Endothelial cell of hepatic sinusoid (primary cell): Measurements from ENCODE around the gene FBRSL1.

ENCODE experiments used
- in situ Hi-C: cut with HindIII; loops from 2 replicates; pipeline ENCODE4 v1.10.0; 2017; ENCODE audit warnings: low sequenced_read_pairs

Gene FBRSL1

GRCh38 chr12:132550830-132551640, 61.1 kb downstream of the FBRSL1 start:
- in situ Hi-C loops, result no loop called here

DNA sequence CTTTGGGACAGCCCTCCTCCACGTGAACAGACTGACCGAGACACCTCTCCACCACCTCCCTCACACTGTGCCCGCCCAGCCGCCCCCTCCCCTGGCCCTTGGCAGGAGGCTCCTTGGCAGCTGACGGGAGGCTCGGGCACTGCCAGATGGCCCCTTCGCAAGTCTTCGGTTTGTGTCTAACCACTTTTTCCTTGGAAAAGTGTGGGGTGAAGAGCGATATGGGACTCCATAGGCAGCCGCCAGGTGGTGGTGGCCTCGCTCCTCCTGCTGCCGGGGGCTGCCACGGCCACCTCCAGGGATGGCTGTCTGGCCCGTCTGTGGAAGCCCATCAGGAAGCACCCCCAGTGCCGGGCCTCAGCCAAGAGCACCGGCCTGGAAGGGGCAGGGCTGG, 61.7 kb downstream of the FBRSL1 start:
- in situ Hi-C loops, result no loop called here

DNA sequence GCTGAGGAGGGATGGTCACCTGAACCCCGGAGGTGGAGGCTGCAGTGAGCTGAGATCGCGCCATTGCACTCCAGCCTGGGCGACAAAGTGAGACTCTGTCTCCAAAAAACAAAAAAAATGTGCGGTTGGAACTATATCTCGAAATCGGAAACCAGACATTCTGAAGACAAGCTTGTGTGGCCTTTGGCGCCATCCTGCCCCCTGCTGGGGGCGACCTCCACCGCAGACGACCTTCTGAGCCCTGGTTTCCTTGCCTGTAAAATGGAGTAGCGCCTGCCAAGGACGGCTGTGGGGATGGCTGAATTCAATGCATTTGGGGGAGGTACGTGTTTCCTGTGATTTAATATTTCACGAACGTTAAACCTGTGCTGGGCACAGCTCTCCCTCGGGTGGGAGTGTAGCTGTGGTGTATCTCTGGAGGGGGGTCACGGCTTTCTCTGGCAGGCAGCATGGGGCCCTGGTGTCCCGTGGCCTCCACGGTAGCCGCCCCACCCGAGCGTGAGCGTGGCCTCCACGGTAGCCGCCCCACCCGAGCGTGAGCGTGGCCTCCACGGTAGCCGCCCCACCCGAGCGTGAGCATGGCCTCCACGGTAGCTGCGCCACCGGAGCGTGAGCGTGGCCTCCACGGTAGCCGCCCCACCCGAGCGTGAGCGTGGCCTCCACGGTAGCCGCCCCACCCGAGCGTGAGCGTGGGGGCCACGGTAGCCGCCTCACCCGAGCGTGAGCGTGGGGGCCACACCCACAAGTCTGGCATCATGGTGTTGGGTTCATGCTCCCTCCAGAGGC, 65.1 kb downstream of the FBRSL1 start:
- in situ Hi-C loops, result no loop called here

DNA sequence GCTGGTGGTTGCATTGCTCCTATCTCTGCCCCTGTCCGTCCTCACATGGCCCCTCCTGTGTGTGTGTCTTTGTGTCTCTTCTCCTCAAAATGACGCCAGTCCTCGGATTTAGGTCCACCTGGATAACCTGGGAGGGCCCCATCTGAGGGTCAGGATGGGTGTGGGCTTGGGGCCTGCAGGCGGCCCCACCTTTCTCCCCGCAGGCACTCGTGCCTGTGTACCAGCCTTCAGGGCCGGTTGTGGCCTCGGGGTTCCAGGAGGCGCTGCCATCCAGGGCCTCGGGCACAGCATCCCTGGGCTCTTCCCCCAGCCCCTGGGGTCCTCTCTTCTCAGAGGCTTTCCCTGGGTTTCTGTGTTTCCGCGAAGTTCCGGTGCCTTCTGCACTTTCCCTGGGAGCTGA, 65.7 kb downstream of the FBRSL1 start:
- in situ Hi-C loops, result no loop called here

- in situ Hi-C loops, result no loop called here
These were observed 66.3 kb downstream of the FBRSL1 start for GRCh38 chr12:132556216-132556615.

- in situ Hi-C loops, result no loop called here
These were observed 66.8 kb downstream of the FBRSL1 start for GRCh38 chr12:132556801-132557200.

GRCh38 chr12:132557291-132558015, 67.5 kb downstream of the FBRSL1 start:
- in situ Hi-C loops, result no loop called here

- in situ Hi-C loops, result no loop called here
These were observed 68.3 kb downstream of the FBRSL1 start for GRCh38 chr12:132558042-132558856.

DNA sequence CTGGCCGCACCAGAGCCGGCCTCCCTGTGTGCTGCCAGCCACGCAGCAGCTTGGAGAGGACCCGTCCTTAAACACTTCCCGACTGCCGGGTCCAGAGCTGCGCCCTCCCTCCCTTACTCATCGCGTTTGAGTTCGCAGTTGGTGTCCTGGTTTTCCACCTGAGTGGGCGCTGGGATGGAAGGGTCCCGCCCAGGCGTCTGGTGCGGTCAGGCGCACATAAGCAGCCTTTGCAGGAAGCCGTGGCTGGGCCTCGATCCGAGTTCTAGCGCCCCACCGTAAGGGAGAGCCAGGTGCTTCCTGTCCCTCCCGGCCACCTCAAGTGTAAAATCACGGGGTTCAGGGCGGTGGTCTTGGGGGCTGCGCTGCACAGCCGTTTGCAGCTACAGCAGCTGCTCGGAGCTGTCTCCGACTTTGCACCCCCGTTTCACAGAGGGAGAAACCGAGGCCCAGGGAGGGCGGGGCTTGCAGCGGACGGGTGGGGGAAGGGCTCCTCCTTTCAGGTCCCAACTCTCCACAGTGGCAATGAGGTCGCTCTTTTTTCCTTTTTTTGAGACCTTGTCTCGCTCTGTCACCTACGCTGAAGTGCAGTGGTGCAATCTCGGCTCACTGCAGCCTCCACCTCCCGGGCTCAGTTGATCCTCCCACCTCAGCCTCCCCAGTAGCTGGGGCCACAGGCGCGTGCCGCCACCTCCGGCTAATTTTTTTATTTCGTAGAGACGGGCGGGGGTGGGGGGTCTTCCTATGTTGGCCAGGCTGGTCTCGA, 69.1 kb downstream of the FBRSL1 start:
- in situ Hi-C loops, result no loop called here

- in situ Hi-C loops, result no loop called here
These were observed 69.9 kb downstream of the FBRSL1 start for GRCh38 chr12:132559652-132560363.

DNA sequence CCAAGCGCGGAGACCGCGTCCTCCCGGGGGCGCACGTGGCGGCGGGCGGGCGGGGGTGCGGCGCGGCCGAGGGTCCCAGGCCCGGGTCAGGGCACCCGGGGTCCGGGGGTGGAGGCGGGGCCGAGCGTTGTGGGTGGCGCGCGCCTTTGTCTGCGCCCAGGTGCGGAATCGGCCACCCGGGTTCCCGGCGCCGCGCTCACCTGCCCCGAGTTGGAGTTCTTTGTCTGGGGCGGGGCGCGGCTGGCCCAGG, 70.3 kb downstream of the FBRSL1 start:
- in situ Hi-C loops, result no loop called here

DNA sequence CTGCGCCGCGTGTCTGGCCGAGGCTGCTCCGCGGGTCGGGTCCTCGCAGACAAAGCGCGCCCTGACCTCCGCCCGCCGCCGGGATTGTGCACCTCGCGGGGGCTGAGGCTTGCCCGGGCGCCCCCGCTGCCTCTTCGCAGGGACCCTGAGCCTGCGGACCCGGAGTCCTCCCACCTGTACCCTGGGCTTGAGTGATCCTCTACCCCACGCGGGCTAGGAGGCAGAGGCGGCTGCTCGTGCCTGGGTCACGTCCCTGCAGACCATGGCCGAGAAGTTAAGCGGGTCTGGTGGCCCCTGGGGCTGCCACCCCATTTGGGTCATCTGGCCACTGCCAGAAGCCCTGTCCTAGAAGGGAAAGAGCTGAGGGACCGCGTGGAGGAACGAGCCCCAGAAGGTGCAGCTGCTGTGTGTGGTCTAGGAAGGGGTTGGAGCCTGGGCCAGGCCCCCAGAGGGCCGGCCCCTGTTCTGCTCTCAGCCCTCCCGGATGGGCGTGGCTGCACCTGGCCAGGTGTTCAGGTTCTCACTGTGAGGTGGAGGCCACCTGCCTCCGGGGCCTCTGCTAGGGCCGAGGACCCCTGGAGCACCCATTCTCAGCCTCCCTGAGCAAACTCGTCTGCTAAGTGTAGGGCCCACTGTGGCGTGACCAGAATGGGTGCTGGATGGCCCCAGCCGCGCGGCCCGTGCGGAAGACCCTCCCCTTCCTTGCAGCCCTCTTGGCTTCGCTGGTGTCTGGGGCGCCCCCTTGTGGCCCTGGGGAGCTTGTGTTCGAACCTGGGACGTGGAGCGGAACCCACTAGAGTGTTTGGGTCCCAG, 70.9 kb downstream of the FBRSL1 start:
- in situ Hi-C loops, result no loop called here
